H9 (cell line): Measurements from ENCODE around the gene TMEM272. TPM values are rescaled to one million over a fixed set of nuclear protein-coding genes. Genes with fewer than 3 reads are reported as not detected.

Experiments
- DNase-seq: peaks from one replicate; pipeline ENCODE4 v3.0.0-alpha.2; 2017
- H2AFZ ChIP-seq: one replicate; pipeline ENCODE4 v1.6.1; 2013; ENCODE audit warnings: mild to moderate bottlenecking, low read length, control low read depth, moderate library complexity
- H2AK5ac ChIP-seq: 2 replicates; pipeline ENCODE4 v1.6.1; 2013; ENCODE audit warnings: low read length, control low read depth, mixed read lengths; ENCODE audit not compliant: insufficient read length
- H2BK120ac ChIP-seq: one replicate; pipeline ENCODE4 v1.6.1; 2013; ENCODE audit warnings: low read depth, mild to moderate bottlenecking, low read length, control low read depth, inconsistent platforms; ENCODE audit not compliant: poor library complexity, severe bottlenecking
- H2BK12ac ChIP-seq: 2 replicates; pipeline ENCODE4 v1.6.1; 2013; ENCODE audit warnings: low read length, control low read depth, mixed read lengths, low read depth; ENCODE audit not compliant: insufficient read length
- H2BK15ac ChIP-seq: 2 replicates; pipeline ENCODE4 v1.6.1; 2013; ENCODE audit warnings: low read depth, low read length, control low read depth
- H2BK20ac ChIP-seq: one replicate; pipeline ENCODE4 v1.6.1; 2013; ENCODE audit warnings: low read depth, mild to moderate bottlenecking, low read length, control low read depth, inconsistent platforms; ENCODE audit not compliant: poor library complexity, severe bottlenecking
- H2BK5ac ChIP-seq: 2 replicates; pipeline ENCODE4 v1.6.1; 2013; ENCODE audit warnings: low read length, control low read depth, mixed read lengths; ENCODE audit not compliant: insufficient read length
- H3K14ac ChIP-seq: 2 replicates; pipeline ENCODE4 v1.6.1; 2013; ENCODE audit warnings: low read length, control low read depth; ENCODE audit not compliant: insufficient read depth
- H3K18ac ChIP-seq: 2 replicates; pipeline ENCODE4 v1.6.1; 2013; ENCODE audit warnings: low read depth, mild to moderate bottlenecking, mixed read lengths, low read length, control low read depth; ENCODE audit not compliant: insufficient read length
- H3K23ac ChIP-seq: 2 replicates; pipeline ENCODE4 v1.6.1; 2013; ENCODE audit warnings: low read length, control low read depth, mixed read lengths, low read depth; ENCODE audit not compliant: insufficient read length
- H3K23me2 ChIP-seq: 2 replicates; pipeline ENCODE4 v1.6.1; 2013; ENCODE audit warnings: low read depth, mild to moderate bottlenecking, mixed read lengths, low read length, control low read depth; ENCODE audit not compliant: insufficient read length, poor library complexity, severe bottlenecking
- H3K27ac ChIP-seq: 2 replicates; pipeline ENCODE4 v1.5.1; 2013; ENCODE audit warnings: low read length, control low read depth, mixed read lengths, low read depth; ENCODE audit not compliant: insufficient read length
- H3K27me3 ChIP-seq: 2 replicates; pipeline ENCODE4 v1.6.1; 2013; ENCODE audit warnings: low read length, control low read depth, inconsistent platforms; ENCODE audit not compliant: insufficient read depth
- H3K4ac ChIP-seq: 2 replicates; pipeline ENCODE4 v1.6.1; 2013; ENCODE audit warnings: low read depth, mild to moderate bottlenecking, control low read depth, inconsistent platforms, low read length, moderate library complexity
- H3K4me1 ChIP-seq: 2 replicates; pipeline ENCODE4 v1.6.1; 2013; ENCODE audit warnings: low read length, control low read depth, inconsistent platforms; ENCODE audit not compliant: insufficient read depth
- H3K4me2 ChIP-seq: 2 replicates; pipeline ENCODE4 v1.6.1; 2013; ENCODE audit warnings: low read length, control low read depth, mixed read lengths; ENCODE audit not compliant: insufficient read length, insufficient read depth
- H3K56ac ChIP-seq: 2 replicates; pipeline ENCODE4 v1.6.1; 2013; ENCODE audit warnings: low read depth, mild to moderate bottlenecking, mixed read lengths, low read length, control low read depth; ENCODE audit not compliant: insufficient read length
- H3K79me1 ChIP-seq: 2 replicates; pipeline ENCODE4 v1.6.1; 2013; ENCODE audit warnings: low read depth, mild to moderate bottlenecking, moderate library complexity, low read length, control low read depth, inconsistent platforms; ENCODE audit not compliant: insufficient read depth, poor library complexity, severe bottlenecking
- H3K79me2 ChIP-seq: 2 replicates; pipeline ENCODE4 v1.6.1; 2013; ENCODE audit warnings: low read length, control low read depth, inconsistent platforms; ENCODE audit not compliant: insufficient read depth
- H3K9ac ChIP-seq: 2 replicates; pipeline ENCODE4 v1.6.1; 2013; ENCODE audit warnings: low read length, control low read depth, mixed read lengths; ENCODE audit not compliant: insufficient read length; ENCODE audit errors: extremely low read depth
- H3K9me3 ChIP-seq: one replicate; pipeline ENCODE4 v1.6.1; 2013; ENCODE audit warnings: low read depth, low read length, inconsistent platforms; ENCODE audit not compliant: control insufficient read depth
- H3T11ph ChIP-seq: one replicate; pipeline ENCODE4 v1.6.1; 2013; ENCODE audit warnings: mild to moderate bottlenecking, low read length, control low read depth, inconsistent platforms
- H4K20me1 ChIP-seq: one replicate; pipeline ENCODE4 v1.6.1; 2013; ENCODE audit not compliant: control insufficient read depth, insufficient read length, insufficient read depth
- H4K5ac ChIP-seq: 2 replicates; pipeline ENCODE4 v1.6.1; 2013; ENCODE audit warnings: low read depth, mild to moderate bottlenecking, mixed read lengths, low read length, control low read depth; ENCODE audit not compliant: insufficient read length
- H4K8ac ChIP-seq: replicated peaks from 2 replicates; pipeline ENCODE4 v1.6.1; 2013; ENCODE audit warnings: low read length, control low read depth, mixed read lengths, low read depth; ENCODE audit not compliant: insufficient read length
- H4K91ac ChIP-seq: 2 replicates; pipeline ENCODE4 v1.6.1; 2013; ENCODE audit warnings: low read depth, mild to moderate bottlenecking, moderate library complexity, mixed read lengths, low read length, control low read depth; ENCODE audit not compliant: insufficient read length
- H3K27ac Mint-ChIP-seq, 3 experiments: 2 replicates in 2 of 3; 3 replicates in 1 of 3; pipeline ENCODE4 v1.8.0; 2020 to 2021; ENCODE audit warnings: mixed read lengths in 3 of 3, mild to moderate bottlenecking in 1 of 3, moderate library complexity in 1 of 3
- H3K27me3 Mint-ChIP-seq: 2 replicates; pipeline ENCODE4 v1.8.0; 2021; ENCODE audit warnings: low read depth, mild to moderate bottlenecking, moderate library complexity, mixed read lengths
- H3K36me3 Mint-ChIP-seq, 3 experiments: 2 replicates in 2 of 3; 3 replicates in 1 of 3; pipeline ENCODE4 v1.8.0; 2020 to 2021; ENCODE audit warnings: low read depth in 3 of 3, mixed read lengths in 3 of 3; ENCODE audit not compliant: insufficient read depth in 1 of 3
- H3K4me1 Mint-ChIP-seq, 2 experiments: 2 replicates each; pipeline ENCODE4 v1.8.0; 2020; ENCODE audit warnings: mixed read lengths in 2 of 2
- H3K4me3 Mint-ChIP-seq, 2 experiments: 2 replicates in 1 of 2; 3 replicates in 1 of 2; pipeline ENCODE4 v1.8.0; 2020 to 2021; ENCODE audit warnings: mild to moderate bottlenecking in 2 of 2, mixed read lengths in 2 of 2, moderate library complexity in 1 of 2
- H3K9me3 Mint-ChIP-seq, 2 experiments: 2 replicates in 1 of 2; 3 replicates in 1 of 2; pipeline ENCODE4 v1.8.0; 2020; ENCODE audit warnings: mild to moderate bottlenecking in 2 of 2, mixed read lengths in 2 of 2, moderate library complexity in 1 of 2
- CTCF ChIP-seq: fragments of 200-600 bp; sonication (generic); conservative IDR thresholded peaks from 3 replicates; pipeline ENCODE4 v1.8.0; 2021; ENCODE audit warnings: antibody characterized with exemption, mild to moderate bottlenecking
- WGBS: extraction: QIAGEN DNeasy Blood & Tissue Kit; methylation state at CpG from one replicate; pipeline ENCODE4 v1.1.7; 2013; ENCODE audit warnings: missing lambda C conversion rate, low lambda C conversion rate, mixed read lengths; ENCODE audit not compliant: insufficient read length; ENCODE audit errors: extremely low coverage; 5-methylcytosine and 5-hydroxymethylcytosine counted together
- total RNA-seq: library from RNA; stranded (reverse); gene quantifications from 2 replicates; pipeline ENCODE4 v1.2.1, GENCODE V29; 2021

TMEM272 gene
- total RNA-seq, 1 experiment from 2014 or later, result not detected

- no peak overlapping the region for H3K27ac Mint-ChIP-seq
- H2BK15ac ChIP-seq, result no peak overlapping the region
- H2AFZ ChIP-seq, result no peak overlapping the region
- no peak overlapping the region for H3T11ph ChIP-seq
- no peak overlapping the region for H4K5ac ChIP-seq
- H2BK12ac ChIP-seq, result no peak overlapping the region
- no peak overlapping the region for H2BK20ac ChIP-seq
- no CpG with 5 or more reads among the region's 7 CpGs for WGBS
- TF ChIP-seq CTCF, result no peak
- H4K8ac ChIP-seq, result no peak overlapping the region
- H2BK5ac ChIP-seq, result no peak overlapping the region
- no peaks in the 10 kb centered on the region; a peak in 2 of 7 replicates for H3K36me3 Mint-ChIP-seq
- H3K27ac ChIP-seq, result no peak overlapping the region
- no peak overlapping the region for H3K14ac ChIP-seq
- DNase-seq, result no peak
- H3K9ac ChIP-seq, result no peak overlapping the region
- H3K79me2 ChIP-seq, result no peaks in the 10 kb centered on the region
- H3K4me1 ChIP-seq, result no peaks in the 10 kb centered on the region
- no peak overlapping the region for H3K23ac ChIP-seq
- no peaks in the 10 kb centered on the region for H3K9me3 Mint-ChIP-seq
- H3K23me2 ChIP-seq, result no peaks in the 10 kb centered on the region
- no peak overlapping the region for H3K4me3 Mint-ChIP-seq
- H3K27me3 Mint-ChIP-seq, result no peaks in the 10 kb centered on the region; the same call in 1 of the 2 replicates
- no peaks in the 10 kb centered on the region for H3K27me3 ChIP-seq
- H3K56ac ChIP-seq, result no peak overlapping the region
- H2BK120ac ChIP-seq, result no peak overlapping the region
- H3K9me3 ChIP-seq, result no peaks in the 10 kb centered on the region
- H4K20me1 ChIP-seq, result no peaks in the 10 kb centered on the region
- H3K4ac ChIP-seq, result no peak overlapping the region
- H3K4me2 ChIP-seq, result no peak overlapping the region
- no peak overlapping the region for H2AK5ac ChIP-seq
- no peaks in the 10 kb centered on the region for H3K79me1 ChIP-seq
- H4K91ac ChIP-seq, result no peak overlapping the region
- H3K18ac ChIP-seq, result no peak overlapping the region
- peaks cover 7 to 8% of the 10 kb centered on the region in 2 experiments for H3K4me1 Mint-ChIP-seq
Observed at GRCh38 chr13:51776179-51776578, 68.8 kb downstream of the TMEM272 start.
